Endodermal cell (in vitro differentiated cells): ENCODE results near the gene PLSCR5. TPM values are rescaled to one million over a fixed set of nuclear protein-coding genes. Genes with fewer than 3 reads are reported as not detected.

Experiments used
- DNase-seq: peaks from one replicate; pipeline ENCODE4 v3.0.0-alpha.2; 2017
- H3K27ac ChIP-seq: 2 replicates; pipeline ENCODE4 v1.5.1; 2013; ENCODE audit warnings: mild to moderate bottlenecking, low read depth, low read length, moderate library complexity
- H3K27me3 ChIP-seq: 2 replicates; pipeline ENCODE4 v1.6.1; 2013; ENCODE audit warnings: mild to moderate bottlenecking, low read length, moderate library complexity; ENCODE audit not compliant: insufficient read depth, control insufficient read depth, poor library complexity, severe bottlenecking
- H3K36me3 ChIP-seq: 2 replicates; pipeline ENCODE4 v1.7.0; 2013; ENCODE audit warnings: mild to moderate bottlenecking, low read length, moderate library complexity; ENCODE audit not compliant: control insufficient read depth, insufficient read depth
- H3K4me1 ChIP-seq: one replicate; pipeline ENCODE4 v1.7.0; 2013; ENCODE audit warnings: low read length; ENCODE audit not compliant: control insufficient read depth, insufficient read depth
- H3K4me3 ChIP-seq: 2 replicates; pipeline ENCODE4 v1.5.1; 2013; ENCODE audit warnings: mild to moderate bottlenecking, low read length, moderate library complexity
- H3K9ac ChIP-seq: 2 replicates; pipeline ENCODE4 v1.6.1; 2013; ENCODE audit warnings: mild to moderate bottlenecking, low read length, moderate library complexity; ENCODE audit not compliant: poor library complexity, severe bottlenecking; ENCODE audit errors: extremely low read depth
- H3K9me3 ChIP-seq: 2 replicates; pipeline ENCODE4 v1.6.1; 2013; ENCODE audit warnings: mild to moderate bottlenecking, low read length, moderate library complexity; ENCODE audit not compliant: control insufficient read depth
- H3K27ac Mint-ChIP-seq: 2 replicates; pipeline ENCODE4 v1.8.0; 2020; ENCODE audit warnings: mixed read lengths
- H3K27me3 Mint-ChIP-seq: 2 replicates; pipeline ENCODE4 v1.8.0; 2021; ENCODE audit warnings: mild to moderate bottlenecking, mixed read lengths; ENCODE audit not compliant: insufficient read depth
- H3K36me3 Mint-ChIP-seq: 2 replicates; pipeline ENCODE4 v1.8.0; 2020; ENCODE audit warnings: low read depth, mixed read lengths
- H3K4me1 Mint-ChIP-seq: 2 replicates; pipeline ENCODE4 v1.8.0; 2020; ENCODE audit warnings: mixed read lengths
- H3K4me3 Mint-ChIP-seq: 2 replicates; pipeline ENCODE4 v1.8.0; 2020; ENCODE audit warnings: mild to moderate bottlenecking, moderate library complexity, mixed read lengths
- H3K9me3 Mint-ChIP-seq: 2 replicates; pipeline ENCODE4 v1.8.0; 2020; ENCODE audit warnings: mild to moderate bottlenecking, mixed read lengths
- WGBS, 2 experiments: methylation state at CpG; one replicate each; pipeline versions ENCODE4 v1.1.5 to v1.1.7; 2013; ENCODE audit warnings: missing lambda C conversion rate in 2 of 2, mixed read lengths in 1 of 2; ENCODE audit not compliant: insufficient coverage in 1 of 2, insufficient read length in 1 of 2; 5-methylcytosine and 5-hydroxymethylcytosine counted together
- total RNA-seq, 2 donors: library from RNA; stranded (reverse); fragmentation: NEBNext Ultra II Directional in 1 of 2; extraction: Animal tissue kit (Norgen Biotek cat#: 25700) in 1 of 2; gene quantifications; 2 replicates in 1 of 2; 3 replicates in 1 of 2; pipeline ENCODE4 v1.2.1, GENCODE V29; 2021
- TF ChIP-seq, protein P1 (sequence below): fragments of 200-600 bp; sonication (generic); conservative IDR thresholded peaks from 2 replicates; pipeline ENCODE4 v1.5.0; 2021; ENCODE audit warnings: antibody characterized with exemption, mild to moderate bottlenecking

PLSCR5 gene
- total RNA-seq, 2 donors from 2014 or later, result not detected

DNA sequence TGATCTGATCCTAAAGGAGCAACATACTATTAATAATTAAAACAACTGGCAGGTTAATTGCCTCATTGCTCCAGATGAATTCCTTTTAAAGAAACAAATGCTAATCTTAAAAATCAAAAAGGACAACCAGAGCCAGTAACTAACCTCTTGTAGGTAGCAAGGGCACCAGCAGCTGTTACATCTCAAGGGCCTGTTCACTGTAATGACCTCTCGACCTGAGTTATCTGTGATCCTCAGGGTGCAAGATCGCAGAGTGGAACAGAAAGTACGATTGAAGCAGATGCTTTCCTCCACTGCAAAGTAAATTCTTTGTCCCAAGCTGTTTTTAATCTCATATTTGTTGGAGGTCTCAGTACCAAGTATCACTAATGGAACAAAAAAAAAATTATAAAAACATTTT, 11.4 kb downstream of the PLSCR5 start:
- Histone ChIP-seq H3K36me3 (no peaks in the 10 kb centered on the region), H3K27me3 (no peaks in the 10 kb centered on the region), H3K9ac (no peak overlapping the region), H3K4me1 (no peaks in the 10 kb centered on the region), H3K27ac (no peak overlapping the region), H3K4me3 (no peak overlapping the region), H3K9me3 (no peaks in the 10 kb centered on the region)
- H3K36me3 Mint-ChIP-seq, result no peaks in the 10 kb centered on the region
- H3K9me3 Mint-ChIP-seq, result no peaks in the 10 kb centered on the region
- DNase-seq, result no peak
- WGBS, 2 experiments, result 87 to 90% methylated on average over 3 of the region's 3 CpGs
- no peak overlapping the region for H3K4me3 Mint-ChIP-seq
- H3K27me3 Mint-ChIP-seq, result no peaks in the 10 kb centered on the region
- H3K27ac Mint-ChIP-seq, result no peak overlapping the region
- TF ChIP-seq, protein P1, sequence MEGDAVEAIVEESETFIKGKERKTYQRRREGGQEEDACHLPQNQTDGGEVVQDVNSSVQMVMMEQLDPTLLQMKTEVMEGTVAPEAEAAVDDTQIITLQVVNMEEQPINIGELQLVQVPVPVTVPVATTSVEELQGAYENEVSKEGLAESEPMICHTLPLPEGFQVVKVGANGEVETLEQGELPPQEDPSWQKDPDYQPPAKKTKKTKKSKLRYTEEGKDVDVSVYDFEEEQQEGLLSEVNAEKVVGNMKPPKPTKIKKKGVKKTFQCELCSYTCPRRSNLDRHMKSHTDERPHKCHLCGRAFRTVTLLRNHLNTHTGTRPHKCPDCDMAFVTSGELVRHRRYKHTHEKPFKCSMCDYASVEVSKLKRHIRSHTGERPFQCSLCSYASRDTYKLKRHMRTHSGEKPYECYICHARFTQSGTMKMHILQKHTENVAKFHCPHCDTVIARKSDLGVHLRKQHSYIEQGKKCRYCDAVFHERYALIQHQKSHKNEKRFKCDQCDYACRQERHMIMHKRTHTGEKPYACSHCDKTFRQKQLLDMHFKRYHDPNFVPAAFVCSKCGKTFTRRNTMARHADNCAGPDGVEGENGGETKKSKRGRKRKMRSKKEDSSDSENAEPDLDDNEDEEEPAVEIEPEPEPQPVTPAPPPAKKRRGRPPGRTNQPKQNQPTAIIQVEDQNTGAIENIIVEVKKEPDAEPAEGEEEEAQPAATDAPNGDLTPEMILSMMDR, result no peak
- peaks cover 5% of the 10 kb centered on the region for H3K4me1 Mint-ChIP-seq

DNA sequence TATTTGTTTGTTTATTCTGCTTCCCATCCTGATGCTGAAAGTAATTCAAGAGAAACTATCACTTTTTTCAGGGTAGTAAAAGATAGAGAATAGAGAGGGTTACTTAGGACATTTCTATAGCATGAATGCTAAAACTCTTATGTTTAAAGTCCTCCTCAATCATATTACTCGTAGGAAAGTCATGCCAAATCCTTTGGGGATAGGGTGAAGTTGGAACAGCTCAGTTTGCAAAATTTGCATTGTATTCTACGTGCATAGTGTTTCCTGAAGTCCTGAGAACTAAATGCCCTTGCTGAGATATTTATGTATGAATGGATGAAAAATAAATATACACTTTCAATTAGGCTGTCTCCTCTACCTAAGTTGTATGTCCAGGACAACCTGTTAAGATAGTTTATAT, 14.6 kb downstream of the PLSCR5 start:
- 80% methylated on average over 2 of the region's 2 CpGs; no CpG with 5 or more reads in 1 of the 2 experiments for whole genome bisulfite sequencing, 2 experiments
- Mint-ChIP-seq H3K9me3 (no peaks in the 10 kb centered on the region), H3K27ac (no peak overlapping the region), H3K4me3 (no peak overlapping the region), H3K4me1 (peaks cover 5% of the 10 kb centered on the region), H3K27me3 (no peaks in the 10 kb centered on the region), H3K36me3 (no peaks in the 10 kb centered on the region)
- no peak for DNase-seq
- H3K4me1 ChIP-seq, result no peaks in the 10 kb centered on the region
- no peaks in the 10 kb centered on the region for H3K36me3 ChIP-seq
- no peak overlapping the region for H3K4me3 ChIP-seq
- no peak overlapping the region for H3K9ac ChIP-seq
- H3K9me3 ChIP-seq, result no peaks in the 10 kb centered on the region
- TF ChIP-seq, protein P1, result no peak
- no peaks in the 10 kb centered on the region for H3K27me3 ChIP-seq
- H3K27ac ChIP-seq, result no peak overlapping the region

DNA sequence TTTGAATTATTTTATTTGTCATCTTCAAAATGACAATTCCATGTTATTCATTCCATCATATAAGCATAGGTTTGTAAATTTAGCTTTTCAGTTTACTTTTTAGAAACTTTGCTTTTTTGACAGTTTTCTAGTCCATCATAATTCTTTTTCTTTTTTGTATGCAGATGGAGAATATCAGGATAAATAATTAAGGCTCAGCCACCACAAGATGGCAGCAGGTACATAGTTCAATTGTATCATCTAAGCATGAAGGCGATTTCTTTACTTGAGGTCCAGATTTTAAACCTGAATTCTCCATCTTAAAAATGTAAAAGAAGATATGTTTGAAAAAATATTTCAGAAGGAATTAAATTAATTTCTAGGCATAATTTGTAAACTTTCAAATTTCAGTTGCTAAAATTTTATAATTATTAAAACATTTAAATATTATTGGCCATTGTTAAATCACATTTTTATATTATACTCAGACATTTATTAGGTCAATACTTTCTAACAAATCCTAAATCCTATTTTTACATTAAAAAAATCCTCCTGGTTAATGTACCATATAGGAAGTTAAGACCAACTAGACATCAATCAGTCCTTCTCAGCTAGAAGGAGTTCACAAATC, 15.1 kb downstream of the PLSCR5 start:
- H3K27me3 Mint-ChIP-seq, result no peaks in the 10 kb centered on the region
- no peaks in the 10 kb centered on the region for H3K9me3 ChIP-seq
- no peak overlapping the region for H3K4me3 Mint-ChIP-seq
- H3K27ac ChIP-seq, result no peak overlapping the region
- no peaks in the 10 kb centered on the region for H3K36me3 Mint-ChIP-seq
- H3K4me3 ChIP-seq, result no peak overlapping the region
- no peak for DNase-seq
- H3K27ac Mint-ChIP-seq, result no peak overlapping the region
- H3K27me3 ChIP-seq, result no peaks in the 10 kb centered on the region
- peaks cover 6% of the 10 kb centered on the region for H3K4me1 Mint-ChIP-seq
- H3K9me3 Mint-ChIP-seq, result no peaks in the 10 kb centered on the region
- H3K36me3 ChIP-seq, result no peaks in the 10 kb centered on the region
- no peak overlapping the region for H3K9ac ChIP-seq
- TF ChIP-seq, protein P1, result peak; percentile 81
- H3K4me1 ChIP-seq, result no peaks in the 10 kb centered on the region
- WGBS, 2 experiments, result 22 to 40% methylated on average over 1 of the region's 1 CpG
